ENCODE results near the gene RGSL1. TPM values are rescaled to one million over a fixed set of nuclear protein-coding genes. Genes with fewer than 3 reads are reported as not detected.

The RGSL1 gene
- total and polyA plus RNA-seq, 2 experiments from 2014 or later = not detected

DNA sequence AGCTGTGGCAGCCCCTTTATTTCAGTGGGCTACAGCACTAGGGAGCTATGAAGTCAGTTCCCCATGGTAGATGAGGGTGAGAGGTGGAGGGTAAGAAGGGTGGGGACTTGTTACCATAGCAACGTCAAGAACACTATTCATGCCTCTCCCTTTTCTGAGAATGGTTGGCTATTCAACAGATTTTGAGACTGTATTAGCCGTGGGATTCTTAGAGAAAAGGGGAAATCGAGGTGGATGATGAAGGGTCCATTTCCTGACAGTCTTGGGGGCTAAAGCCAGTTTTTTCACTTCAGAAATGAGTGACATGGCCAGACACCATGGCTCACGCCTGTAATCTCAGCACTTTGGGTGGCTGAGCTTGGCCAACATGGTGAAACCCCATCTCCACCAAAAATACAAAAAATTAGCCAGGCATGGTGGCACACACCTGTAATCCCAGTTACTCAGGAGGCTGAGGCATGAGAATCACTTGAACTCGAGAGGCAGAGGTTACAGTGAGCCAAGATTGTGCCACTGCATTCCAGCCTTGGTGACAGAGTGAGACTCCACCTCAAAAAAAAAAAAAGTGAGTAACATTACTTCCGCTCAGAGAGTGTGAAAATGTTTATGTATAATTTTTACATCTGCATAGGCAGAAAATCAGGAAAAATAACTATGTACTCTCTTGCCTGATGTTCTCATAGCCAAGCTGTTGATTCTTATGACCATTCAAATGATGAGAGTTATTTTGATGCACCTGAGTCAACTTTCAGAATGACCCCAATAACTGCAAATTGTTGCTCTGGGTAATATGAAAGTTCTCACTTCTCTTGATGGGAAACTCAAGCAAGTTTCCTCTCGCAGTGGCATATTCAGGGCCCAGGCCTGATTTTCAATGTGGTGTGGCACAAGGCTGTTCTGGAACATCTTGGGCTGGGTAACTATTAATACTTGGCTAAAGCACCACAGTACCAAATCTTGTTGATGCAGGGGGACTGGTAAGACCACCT, 23.2 kb upstream of the RGSL1 start:
- 44 to 45% methylated on average over 7 of the region's 7 CpGs for WGBS, 2 experiments (ENCODE audit: low coverage in 1 of 2, low lambda C conversion rate in 2 of 2, missing lambda C conversion rate in 2 of 2)

DNA sequence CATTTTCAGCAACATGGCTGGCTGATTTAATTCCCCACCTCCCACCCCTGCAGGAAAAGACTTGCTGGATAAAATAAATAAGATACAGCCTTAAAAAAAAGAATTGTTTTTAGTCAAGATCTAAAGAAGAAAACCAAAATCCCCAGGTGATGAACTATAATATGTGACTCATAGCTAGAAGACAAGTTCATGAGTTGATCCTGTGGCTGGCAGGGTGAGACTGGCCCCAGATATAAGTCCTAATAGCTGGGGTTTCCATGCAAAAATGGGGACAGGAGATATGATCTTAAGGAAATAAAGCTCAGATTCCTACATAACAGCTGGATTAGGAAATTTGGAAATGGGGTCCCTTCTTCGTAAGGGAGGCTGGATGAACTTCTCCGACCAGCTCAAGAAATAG, 21.9 kb upstream of the RGSL1 start:
- no peak for TF ChIP-seq EZH2 (IDR thresholded peaks at IDR 0.05; ENCODE audit: insufficient read depth, poor library complexity, severe bottlenecking)
- no peak for TF ChIP-seq EZH2phosphoT487 (IDR thresholded peaks at IDR 0.05; ENCODE audit: insufficient read depth, low read depth)

More for the DNA sequence above, 23.2 kb upstream of the RGSL1 start:
- Histone ChIP-seq H3K9ac (no peak overlapping the region), H3F3A (ENCODE audit: insufficient read depth) (no peaks in the 10 kb centered on the region), H4K20me1 (ENCODE audit: insufficient read depth) (no peaks in the 10 kb centered on the region), H3K4me2 (ENCODE audit: unreplicated experiment) (no peak overlapping the region), H3K36me3 (ENCODE audit: low read depth) (no peaks in the 10 kb centered on the region), H3K27me3 (replicated peaks; ENCODE audit: insufficient read depth) (peaks cover 7% of the 10 kb centered on the region; the same call in 1 of the 2 replicates), H2AFZ (no peak overlapping the region), H3K27ac (no peak overlapping the region), H3K9me2 (ENCODE audit: insufficient read depth) (no peaks in the 10 kb centered on the region), H3K9me3 (ENCODE audit: low read depth) (no peaks in the 10 kb centered on the region), H3K4me3 (no peak overlapping the region), H3K4me1 (ENCODE audit: insufficient read depth) (no peaks in the 10 kb centered on the region), H3K79me2 (ENCODE audit: insufficient read depth) (no peaks in the 10 kb centered on the region)
- in situ Hi-C loops (cut with MboI) = no loop called here
- no peak for DNase-seq
- no peak for TF ChIP-seq EZH2phosphoT487 (IDR thresholded peaks at IDR 0.05; ENCODE audit: insufficient read depth, low read depth)
- TF ChIP-seq EZH2 (IDR thresholded peaks at IDR 0.05; ENCODE audit: insufficient read depth, poor library complexity, severe bottlenecking) = no peak

DNA sequence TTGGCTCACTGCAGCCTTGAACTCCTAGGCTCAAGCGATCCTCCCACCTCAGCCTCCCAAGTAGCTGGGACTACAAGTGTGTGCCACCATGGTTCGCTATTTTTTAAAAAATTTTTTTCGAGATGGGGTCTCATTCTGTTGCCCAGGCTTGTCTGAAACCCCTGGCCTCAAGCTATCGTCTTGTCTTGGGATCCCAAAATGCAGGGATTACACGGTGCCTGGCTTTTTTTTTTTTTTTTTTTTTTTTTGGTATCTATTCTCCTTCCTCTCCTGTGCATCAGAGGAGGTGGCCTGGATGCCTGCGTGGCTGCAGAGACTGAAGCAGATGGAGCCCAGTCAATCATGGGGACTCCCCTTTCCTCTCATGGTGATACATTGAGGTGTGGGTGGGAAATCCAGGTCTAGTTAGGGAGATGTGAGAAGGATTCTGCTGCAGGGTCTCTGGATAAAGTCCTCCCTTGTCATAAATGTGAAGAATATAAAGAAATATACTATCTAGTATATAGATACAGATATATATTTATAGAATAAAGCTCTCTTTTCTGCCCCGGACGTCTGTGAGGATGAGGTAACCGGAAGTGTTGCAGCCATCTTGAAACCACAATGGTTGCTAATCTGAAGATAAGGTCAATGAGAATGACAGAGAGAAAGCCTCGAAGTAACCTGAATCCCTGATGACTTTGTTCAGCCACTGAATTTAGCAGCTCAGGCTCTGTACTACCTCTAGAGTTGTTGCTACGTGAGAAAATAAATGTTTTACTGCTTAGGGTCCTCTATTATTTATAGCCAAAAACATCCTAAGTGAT, 19.5 kb upstream of the RGSL1 start:
- 44 to 48% methylated on average over 11 of the region's 11 CpGs for WGBS, 2 experiments (ENCODE audit: low coverage in 1 of 2, low lambda C conversion rate in 2 of 2, missing lambda C conversion rate in 2 of 2)
- Histone ChIP-seq H3K27ac (no peak overlapping the region), H3K4me1 (ENCODE audit: insufficient read depth) (no peaks in the 10 kb centered on the region), H3K4me3 (no peak overlapping the region), H3F3A (ENCODE audit: insufficient read depth) (no peaks in the 10 kb centered on the region), H3K9me3 (ENCODE audit: low read depth) (no peaks in the 10 kb centered on the region), H3K4me2 (ENCODE audit: unreplicated experiment) (no peak overlapping the region), H3K79me2 (ENCODE audit: insufficient read depth) (no peaks in the 10 kb centered on the region), H3K27me3 (replicated peaks; ENCODE audit: insufficient read depth) (0 out of 2 replicates have a peak, but pooled peaks cover 5% of the 10 kb centered on the region), H3K9ac (no peak overlapping the region), H3K9me2 (ENCODE audit: insufficient read depth) (no peaks in the 10 kb centered on the region), H2AFZ (no peak overlapping the region), H3K36me3 (ENCODE audit: low read depth) (no peaks in the 10 kb centered on the region), H4K20me1 (ENCODE audit: insufficient read depth) (no peaks in the 10 kb centered on the region)
- no peak for DNase-seq
- in situ Hi-C loops (cut with MboI) = no loop called here
- TF ChIP-seq EZH2phosphoT487 (IDR thresholded peaks at IDR 0.05; ENCODE audit: insufficient read depth, low read depth) (no peak), EZH2 (IDR thresholded peaks at IDR 0.05; ENCODE audit: insufficient read depth, poor library complexity, severe bottlenecking) (no peak)

More for the DNA sequence above, 21.9 kb upstream of the RGSL1 start:
- Histone ChIP-seq H3K4me2 (ENCODE audit: unreplicated experiment) (no peak overlapping the region), H3F3A (ENCODE audit: insufficient read depth) (no peaks in the 10 kb centered on the region), H3K9ac (no peak overlapping the region), H3K27ac (no peak overlapping the region), H3K79me2 (ENCODE audit: insufficient read depth) (no peaks in the 10 kb centered on the region), H3K4me1 (ENCODE audit: insufficient read depth) (no peaks in the 10 kb centered on the region), H3K27me3 (replicated peaks; ENCODE audit: insufficient read depth) (0 out of 2 replicates have a peak, but pooled peaks cover 7% of the 10 kb centered on the region), H3K4me3 (no peak overlapping the region), H3K9me3 (ENCODE audit: low read depth) (no peaks in the 10 kb centered on the region), H3K9me2 (ENCODE audit: insufficient read depth) (no peaks in the 10 kb centered on the region), H4K20me1 (ENCODE audit: insufficient read depth) (no peaks in the 10 kb centered on the region), H2AFZ (no peak overlapping the region), H3K36me3 (ENCODE audit: low read depth) (no peaks in the 10 kb centered on the region)
- DNase-seq = no peak
- WGBS, 2 experiments (ENCODE audit: low coverage in 1 of 2, low lambda C conversion rate in 2 of 2, missing lambda C conversion rate in 2 of 2) = 63 to 85% methylated on average over 2 of the region's 2 CpGs
- in situ Hi-C loops (cut with MboI) = no loop called here

DNA sequence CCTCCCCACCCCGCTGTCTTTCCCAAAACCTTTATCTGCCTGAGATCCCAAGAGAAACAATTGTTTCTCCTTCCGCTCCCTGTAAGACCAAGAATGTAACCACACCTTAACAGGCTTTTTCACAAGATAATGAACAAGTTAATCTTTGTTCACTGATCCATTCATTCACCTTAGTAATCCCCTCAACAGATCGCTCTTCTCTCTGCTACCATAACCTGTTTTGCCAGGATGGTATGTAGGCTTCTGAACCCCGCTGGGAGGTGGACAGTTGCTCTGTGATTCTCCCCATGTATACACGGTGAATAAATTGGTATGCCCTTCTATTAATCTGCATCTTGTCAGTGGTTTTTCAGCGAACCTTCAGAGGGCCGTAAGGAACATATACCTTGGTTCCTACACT, 18.7 kb upstream of the RGSL1 start:
- WGBS, 2 experiments (ENCODE audit: low coverage in 1 of 2, low lambda C conversion rate in 2 of 2, missing lambda C conversion rate in 2 of 2) = 58 to 65% methylated on average over 7 of the region's 7 CpGs

More for the DNA sequence above, 18.7 kb upstream of the RGSL1 start:
- no peak overlapping the region for H3K4me3 ChIP-seq
- H3F3A ChIP-seq (ENCODE audit: insufficient read depth) = no peaks in the 10 kb centered on the region
- no peaks in the 10 kb centered on the region for H3K9me3 ChIP-seq (ENCODE audit: low read depth)
- no peak overlapping the region for H3K9ac ChIP-seq
- no peak for TF ChIP-seq EZH2 (IDR thresholded peaks at IDR 0.05; ENCODE audit: insufficient read depth, poor library complexity, severe bottlenecking)
- no peak for TF ChIP-seq EZH2phosphoT487 (IDR thresholded peaks at IDR 0.05; ENCODE audit: insufficient read depth, low read depth)
- no peak overlapping the region for H3K4me2 ChIP-seq (ENCODE audit: unreplicated experiment)
- no peaks in the 10 kb centered on the region for H3K9me2 ChIP-seq (ENCODE audit: insufficient read depth)
- in situ Hi-C loops (cut with MboI) = no loop called here
- no peak overlapping the region for H2AFZ ChIP-seq
- H3K27ac ChIP-seq = no peak overlapping the region
- 0 out of 2 replicates have a peak, but pooled peaks cover 5% of the 10 kb centered on the region for H3K27me3 ChIP-seq (replicated peaks; ENCODE audit: insufficient read depth)
- DNase-seq = no peak
- H3K36me3 ChIP-seq (ENCODE audit: low read depth) = no peaks in the 10 kb centered on the region
- H3K4me1 ChIP-seq (ENCODE audit: insufficient read depth) = no peaks in the 10 kb centered on the region
- H3K79me2 ChIP-seq (ENCODE audit: insufficient read depth) = no peaks in the 10 kb centered on the region
- no peaks in the 10 kb centered on the region for H4K20me1 ChIP-seq (ENCODE audit: insufficient read depth)

All from GM23248 (cell line).